Skin epidermis (tissue), 12 donors: ENCODE results near the gene ADGRB3.
"Not testable (repeated sequence)": the region's sequence is repeated elsewhere in the genome, so short reads cannot be mapped to it uniquely, and the experiment has no call there.

ENCODE experiments used
- H3K27ac ChIP-seq, 21 experiments: fragments of 200-600 bp; sonication (generic) in 11 of 21; one replicate each; pipeline ENCODE4 v1.5.0; 2020; ENCODE audit warnings: mild to moderate bottlenecking in 3 of 21, inconsistent platforms in 2 of 21, moderate library complexity in 2 of 21
- H3K4me3 ChIP-seq, 7 experiments: fragments of 200-600 bp; sonication (generic) in 2 of 7; one replicate each; pipeline ENCODE4 v1.5.0; 2020; ENCODE audit warnings: inconsistent platforms in 2 of 7, mild to moderate bottlenecking in 2 of 7, moderate library complexity in 1 of 7

ADGRB3 gene

DNA sequence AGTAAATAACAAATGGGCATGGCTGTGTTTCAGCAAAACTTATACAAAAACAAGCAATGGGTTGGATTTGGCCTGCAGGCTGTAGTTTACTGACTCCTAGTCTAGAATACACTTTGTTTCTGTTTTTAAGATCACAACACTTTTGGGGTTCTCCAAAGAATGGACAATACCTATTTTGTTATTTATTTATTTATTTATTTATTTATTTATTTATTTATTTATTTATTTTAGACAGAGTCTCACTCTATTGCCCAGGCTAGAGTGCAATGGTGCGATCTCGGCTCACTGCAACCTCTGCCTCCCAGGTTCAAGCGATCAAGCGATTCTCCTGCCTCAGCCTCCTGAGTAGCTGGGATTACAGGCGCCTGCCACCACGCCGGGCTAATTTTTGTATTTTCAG lies 346.6 kb downstream of the ADGRB3 start:
- H3K27ac ChIP-seq, H3K4me3 ChIP-seq: not testable (repeated sequence)

DNA sequence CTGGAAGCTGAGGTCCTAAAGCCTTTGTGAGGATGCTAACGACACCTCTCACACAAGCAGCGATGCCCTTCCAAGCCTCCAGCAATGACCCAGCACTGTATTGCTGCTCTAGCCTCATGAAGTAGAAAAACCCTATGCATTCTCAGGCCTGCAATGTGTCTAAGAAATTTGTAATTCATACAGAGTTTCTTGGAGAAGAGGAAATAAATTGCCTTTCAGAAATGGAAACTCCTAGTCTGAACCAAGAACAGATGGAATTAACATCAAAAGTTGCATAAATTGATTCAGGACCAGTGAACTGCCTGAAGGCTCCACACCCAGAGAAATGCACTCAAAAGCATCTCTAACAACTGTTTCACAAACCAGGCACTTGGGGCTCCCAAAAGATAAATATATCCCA lies 353.6 kb downstream of the ADGRB3 start:
- Histone ChIP-seq H3K4me3 (no peak overlapping the region), H3K27ac (no peak overlapping the region)

DNA sequence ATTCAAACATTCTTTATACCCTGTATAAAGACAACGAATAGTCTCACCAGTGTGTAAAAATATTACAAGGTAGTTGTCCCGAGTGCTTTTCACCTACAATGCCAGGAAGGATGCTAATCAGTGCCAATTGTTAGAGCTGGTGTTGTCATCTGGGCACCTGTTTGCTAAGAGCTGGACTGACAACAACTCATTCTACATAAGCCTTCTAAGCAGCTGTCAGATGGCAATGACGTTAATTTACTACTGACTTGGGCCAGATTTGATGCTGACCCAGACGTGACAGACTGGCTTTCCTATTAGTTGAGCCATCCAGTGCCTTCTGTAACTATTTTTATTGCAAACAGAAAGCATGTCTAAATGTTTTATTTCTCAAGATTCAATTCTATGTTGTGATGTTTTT lies 355.2 kb downstream of the ADGRB3 start:
- Histone ChIP-seq H3K4me3 (no peak overlapping the region), H3K27ac (no peak overlapping the region)

DNA sequence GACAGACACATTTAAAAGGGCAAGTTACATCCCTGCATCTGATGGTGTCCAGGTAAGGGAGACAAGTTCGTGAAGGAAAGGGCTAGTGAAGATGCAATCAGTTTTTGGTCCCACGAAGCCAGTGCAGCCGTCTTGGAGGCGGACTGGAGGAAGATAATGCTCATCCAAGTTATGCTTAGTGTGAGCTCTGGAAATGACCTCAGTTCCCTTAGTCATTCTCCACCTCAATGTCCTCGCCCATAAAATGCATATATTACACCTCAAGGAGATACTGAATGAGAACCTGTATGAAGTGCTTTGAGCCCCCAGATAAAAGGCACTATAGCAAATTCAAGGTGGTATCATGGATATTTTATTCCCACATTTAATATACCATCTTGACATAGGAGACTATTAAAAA lies 358.8 kb downstream of the ADGRB3 start:
- Histone ChIP-seq H3K27ac (no peak overlapping the region), H3K4me3 (no peak overlapping the region)

DNA sequence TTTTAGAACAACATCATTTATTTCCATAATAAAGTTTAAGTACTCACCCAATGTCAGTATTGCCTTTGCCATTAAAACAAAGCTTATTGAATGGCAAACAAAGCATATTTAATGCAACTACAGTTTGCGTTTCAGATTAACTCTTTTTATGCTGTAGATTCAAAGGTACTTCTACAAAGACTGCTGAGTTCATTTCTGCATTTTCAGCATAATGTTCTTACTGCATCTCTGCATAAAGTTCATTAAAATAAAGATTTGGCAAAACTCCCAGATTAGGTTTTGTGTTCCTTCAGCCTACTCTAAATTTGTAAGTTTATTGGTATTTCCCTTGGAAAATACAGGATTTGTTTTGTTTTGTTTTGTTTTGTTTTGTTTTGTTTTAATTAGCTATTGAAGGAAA lies 359.4 kb downstream of the ADGRB3 start:
- Histone ChIP-seq H3K4me3 (no peak overlapping the region), H3K27ac (no peak overlapping the region)

GRCh38 chr6:69005199-69005598 lies 370.1 kb downstream of the ADGRB3 start:
- H3K27ac ChIP-seq = no peak overlapping the region
- no peak overlapping the region for H3K4me3 ChIP-seq

DNA sequence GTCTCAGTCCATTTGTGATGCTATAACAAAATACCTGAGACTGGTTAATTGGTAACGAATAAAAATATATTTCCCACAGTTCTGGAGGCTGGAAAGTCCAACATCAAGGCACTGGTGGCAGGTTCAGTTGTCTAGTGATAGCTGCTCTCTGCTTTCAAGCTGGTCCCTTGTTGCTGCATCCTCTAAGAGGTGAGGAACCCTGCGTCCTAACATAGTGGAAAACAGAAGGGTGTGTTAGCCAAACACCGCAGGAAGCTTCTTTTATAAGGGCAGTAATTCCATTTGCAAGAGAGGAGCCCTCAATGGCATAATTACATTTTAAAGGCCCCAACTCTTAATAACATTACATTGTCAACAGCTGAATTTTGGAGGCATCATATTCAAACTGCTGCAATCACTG lies 372.7 kb downstream of the ADGRB3 start:
- Histone ChIP-seq H3K4me3 (no peak overlapping the region), H3K27ac (no peak overlapping the region)

DNA sequence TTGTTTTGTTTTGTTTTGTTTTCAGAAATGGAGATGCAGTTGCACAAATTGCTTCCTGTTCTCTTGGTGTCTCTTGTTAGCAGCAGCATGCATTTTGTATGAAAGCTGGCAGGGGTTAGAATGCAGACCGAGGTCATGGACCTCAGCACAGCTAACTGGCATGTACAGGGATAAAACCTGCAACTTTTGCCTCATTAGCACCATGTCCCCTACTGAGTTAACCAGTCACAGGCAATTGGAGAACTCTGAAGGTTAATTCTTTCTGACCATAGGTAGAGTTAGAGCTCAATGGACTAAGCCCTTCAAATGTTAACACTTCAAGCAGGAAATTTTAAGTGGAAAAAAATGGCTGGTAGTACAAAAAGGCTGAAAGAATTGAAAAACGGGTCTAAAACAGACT lies 377.1 kb downstream of the ADGRB3 start:
- H3K27ac ChIP-seq = no peak overlapping the region
- no peak overlapping the region for H3K4me3 ChIP-seq

DNA sequence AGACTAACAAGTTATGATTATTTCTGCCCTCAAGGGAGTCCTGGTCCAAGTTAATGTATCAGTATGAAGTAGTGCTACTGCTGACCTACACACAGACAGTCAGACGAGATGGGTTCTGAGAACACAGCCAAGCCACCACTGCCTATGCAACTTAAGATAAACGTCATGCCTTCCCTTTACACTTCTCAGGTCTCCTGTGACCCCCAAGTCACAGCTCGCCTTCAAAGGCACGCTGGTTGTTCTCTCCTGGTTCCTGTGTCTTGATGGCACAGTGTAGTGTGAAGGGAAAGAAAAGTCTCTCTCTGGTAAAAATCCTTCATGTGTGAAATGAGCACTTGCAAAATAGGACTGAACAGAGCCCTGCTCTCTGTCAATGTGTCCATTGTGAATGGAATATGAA lies 377.8 kb downstream of the ADGRB3 start:
- H3K4me3 ChIP-seq = no peak overlapping the region
- H3K27ac ChIP-seq = no peak overlapping the region

DNA sequence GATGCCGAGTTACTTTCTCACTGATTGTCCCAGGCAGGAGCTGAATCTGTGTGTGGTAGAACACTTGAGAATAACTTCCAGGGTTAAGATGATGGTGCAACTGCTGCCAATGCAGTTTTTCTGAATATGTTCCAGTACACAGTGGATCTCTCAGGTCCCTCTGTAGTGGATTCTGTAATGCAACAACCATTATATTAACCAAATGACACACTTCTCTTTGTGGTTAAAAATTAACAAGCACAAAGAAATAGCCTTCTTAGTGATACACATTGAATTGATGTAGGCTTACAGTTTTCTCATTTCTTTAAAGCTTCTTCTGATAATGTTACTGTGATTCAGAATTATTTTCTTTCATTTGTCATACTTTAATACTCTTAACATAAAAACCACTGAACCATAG lies 383.8 kb downstream of the ADGRB3 start:
- Histone ChIP-seq H3K27ac (no peak overlapping the region), H3K4me3 (no peak overlapping the region)

- Histone ChIP-seq H3K4me3 (no peak overlapping the region), H3K27ac (no peak overlapping the region)
Measured at GRCh38 chr6:69019832-69020231, 384.8 kb downstream of the ADGRB3 start.

GRCh38 chr6:69022993-69023392 lies 387.9 kb downstream of the ADGRB3 start:
- Histone ChIP-seq H3K4me3 (no peak overlapping the region), H3K27ac (no peak overlapping the region)

DNA sequence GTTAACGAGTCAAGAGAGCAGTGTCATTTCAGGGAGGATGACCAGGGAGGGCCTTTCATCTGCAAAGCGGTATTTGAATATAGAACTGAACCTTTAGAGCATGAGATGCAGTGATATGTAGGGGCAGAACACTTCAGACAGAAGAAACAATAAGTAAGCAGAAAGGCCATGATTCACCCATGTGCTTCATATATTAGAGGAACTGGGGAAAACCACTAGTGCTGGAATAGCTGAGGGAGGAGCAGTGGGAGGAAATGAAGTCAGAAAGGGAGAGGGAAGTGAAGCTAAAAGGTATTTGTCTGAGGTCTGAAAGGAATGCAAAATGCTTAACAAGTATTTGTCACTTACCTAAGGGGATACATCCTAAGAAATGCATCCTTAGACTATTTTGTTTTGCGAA lies 391.2 kb downstream of the ADGRB3 start:
- H3K4me3 ChIP-seq = no peak overlapping the region
- H3K27ac ChIP-seq = no peak overlapping the region

GRCh38 chr6:69026715-69027114 lies 391.6 kb downstream of the ADGRB3 start:
- Histone ChIP-seq H3K27ac (no peak overlapping the region), H3K4me3 (no peak overlapping the region)

GRCh38 chr6:69027861-69028260 lies 392.8 kb downstream of the ADGRB3 start:
- Histone ChIP-seq H3K4me3 (no peak overlapping the region), H3K27ac (no peak overlapping the region)

DNA sequence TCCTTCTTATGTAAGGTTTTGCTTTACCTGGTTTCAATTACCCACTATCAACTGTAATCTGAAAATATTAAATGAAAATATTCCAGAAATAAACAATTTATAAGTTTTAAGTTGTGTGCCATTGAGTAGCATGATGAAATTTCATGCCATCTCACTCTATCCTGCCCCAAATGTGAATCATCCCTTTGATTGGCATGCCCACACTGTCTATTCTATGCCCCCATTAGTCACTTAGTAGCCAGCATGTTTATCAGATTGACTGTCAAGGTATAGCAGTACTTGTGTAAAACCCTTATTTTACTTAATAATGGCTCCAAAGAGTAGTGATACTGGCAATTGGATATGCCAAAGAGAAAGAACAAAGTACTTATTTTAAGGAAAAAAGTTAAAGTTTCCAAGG lies 403.8 kb downstream of the ADGRB3 start:
- H3K27ac ChIP-seq = no peak overlapping the region

GRCh38 chr6:69042297-69042696 lies 407.2 kb downstream of the ADGRB3 start:
- no peak overlapping the region for H3K4me3 ChIP-seq
- H3K27ac ChIP-seq = no peak overlapping the region

More for the DNA sequence above, 403.8 kb downstream of the ADGRB3 start:
- H3K4me3 ChIP-seq = no peak overlapping the region

- Histone ChIP-seq H3K4me3 (no peak overlapping the region), H3K27ac (no peak overlapping the region)
Measured at GRCh38 chr6:69044534-69044933, 409.5 kb downstream of the ADGRB3 start.

- H3K4me3 ChIP-seq = no peak overlapping the region
- no peak overlapping the region for H3K27ac ChIP-seq
Measured at GRCh38 chr6:69059413-69059812, 424.3 kb downstream of the ADGRB3 start.

GRCh38 chr6:69061066-69061465 lies 426.0 kb downstream of the ADGRB3 start:
- no peak overlapping the region for H3K4me3 ChIP-seq
- H3K27ac ChIP-seq = no peak overlapping the region

GRCh38 chr6:69063401-69063800 lies 428.3 kb downstream of the ADGRB3 start:
- H3K27ac ChIP-seq = no peak overlapping the region
- no peak overlapping the region for H3K4me3 ChIP-seq

DNA sequence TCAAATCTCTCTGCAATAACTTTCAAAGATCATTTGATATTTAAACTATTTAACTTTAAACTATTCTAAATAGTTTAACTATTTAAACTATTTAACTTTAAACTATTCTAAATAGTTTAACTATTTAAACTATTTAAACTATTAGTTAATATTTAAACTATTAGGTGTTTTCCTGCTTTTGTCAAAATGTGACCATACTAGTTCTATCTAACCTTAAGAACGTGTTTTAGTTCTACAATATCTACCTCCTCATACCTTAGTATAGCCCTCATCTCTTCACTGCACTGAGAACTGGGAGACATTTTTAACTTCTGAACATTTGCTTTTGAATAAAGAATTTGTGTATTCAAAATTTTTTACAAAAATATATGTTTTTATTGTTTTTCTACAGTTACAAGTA lies 429.1 kb downstream of the ADGRB3 start:
- Histone ChIP-seq H3K27ac (no peak overlapping the region), H3K4me3 (no peak overlapping the region)

GRCh38 chr6:69069881-69070280 lies 434.8 kb downstream of the ADGRB3 start:
- H3K4me3 ChIP-seq = no peak overlapping the region
- no peak overlapping the region for H3K27ac ChIP-seq
